Smooth muscle cell (in vitro differentiated cells): ENCODE data around the gene TFB2M. TPM values are rescaled to one million over a fixed set of nuclear protein-coding genes. Genes with fewer than 3 reads are reported as not detected.

ENCODE experiments used
- DNase-seq: peaks from one replicate; lab custom pipeline; 2025; ENCODE audit not compliant: unreplicated experiment; lab: John Stamatoyannopoulos, UW
- H2AFZ ChIP-seq: fragments of 200-600 bp; sonication (generic); 2 replicates; pipeline ENCODE4 v1.6.0; 2016; ENCODE audit warnings: antibody characterized with exemption, low read depth, mild to moderate bottlenecking
- H3F3A ChIP-seq: fragments of 200-600 bp; sonication (generic); 2 replicates; pipeline ENCODE4 v1.6.0; 2017; ENCODE audit warnings: antibody characterized with exemption, low read depth
- H3K27ac ChIP-seq: fragments of 200-600 bp; sonication (generic); 2 replicates; pipeline ENCODE4 v1.5.1; 2016; ENCODE audit warnings: low read depth, mild to moderate bottlenecking
- H3K27me3 ChIP-seq: fragments of 200-600 bp; sonication (generic); 2 replicates; pipeline ENCODE4 v1.6.1; 2016; ENCODE audit warnings: low read depth, mild to moderate bottlenecking
- H3K36me3 ChIP-seq: fragments of 200-600 bp; sonication (generic); 2 replicates; pipeline ENCODE4 v1.5.1; 2016; ENCODE audit warnings: low read depth
- H3K4me1 ChIP-seq: fragments of 200-600 bp; sonication (generic); 2 replicates; pipeline ENCODE4 v1.5.1; 2016; ENCODE audit warnings: low read depth
- H3K4me2 ChIP-seq: fragments of 200-600 bp; sonication (generic); 2 replicates; pipeline ENCODE4 v1.6.0; 2016; ENCODE audit warnings: mild to moderate bottlenecking
- H3K4me3 ChIP-seq: fragments of 200-600 bp; sonication (generic); 2 replicates; pipeline ENCODE4 v1.5.1; 2016; ENCODE audit warnings: mild to moderate bottlenecking
- H3K79me2 ChIP-seq: fragments of 200-600 bp; sonication (generic); 2 replicates; pipeline ENCODE4 v1.6.0; 2016; ENCODE audit warnings: low read depth, mild to moderate bottlenecking
- H3K9ac ChIP-seq: fragments of 200-600 bp; sonication (generic); 2 replicates; pipeline ENCODE4 v1.6.0; 2016; ENCODE audit warnings: low read depth
- H3K9me3 ChIP-seq: fragments of 200-600 bp; sonication (generic); replicated peaks from 2 replicates; pipeline ENCODE4 v1.5.1; 2016; ENCODE audit warnings: low read depth
- H4K20me1 ChIP-seq: fragments of 200-600 bp; sonication (generic); 2 replicates; pipeline ENCODE4 v1.6.0; 2016; ENCODE audit warnings: low read depth
- WGBS: methylation state at CpG from one replicate; pipeline ENCODE4 v1.1.7; 2016; ENCODE audit warnings: low lambda C conversion rate; 5-methylcytosine and 5-hydroxymethylcytosine counted together
- polyA plus RNA-seq: library from polyadenylated mRNA; unstranded; fragments of >200 nt; fragmentation: Nextera tagmentation; extraction: Ambion mirVana; gene quantifications from 2 replicates; pipeline ENCODE4 v1.2.1, GENCODE V29; 2016
- total RNA-seq: library from RNA; depleted of rRNA; stranded (reverse); fragments of >200 nt; gene quantifications from 2 replicates; pipeline ENCODE4 v1.2.3, GENCODE V29; 2014
- TF ChIP-seq, protein P1 (sequence below): fragments of 200-600 bp; sonication (generic); IDR thresholded peaks from 2 replicates; pipeline ENCODE4 v1.5.1; 2017; ENCODE audit warnings: borderline replicate concordance, mild to moderate bottlenecking, antibody characterized with exemption; ENCODE audit not compliant: insufficient read depth, poor library complexity, severe bottlenecking

Gene TFB2M
- total and polyA plus RNA-seq, 2 experiments from 2014 or later: 15.0 to 24.0 TPM

- H3K79me2 ChIP-seq: no peaks in the 10 kb centered on the region
Measured at GRCh38 chr1:246544001-246544400, 22.1 kb downstream of the TFB2M start.

GRCh38 chr1:246540738-246541491, 25.1 kb downstream of the TFB2M start:
- H3K36me3 ChIP-seq: peaks cover 6% of the 10 kb centered on the region
- H4K20me1 ChIP-seq: no peaks in the 10 kb centered on the region
- H3K79me2 ChIP-seq: no peaks in the 10 kb centered on the region
- no peaks in the 10 kb centered on the region for H3K9me3 ChIP-seq
- TF ChIP-seq, protein P1, sequence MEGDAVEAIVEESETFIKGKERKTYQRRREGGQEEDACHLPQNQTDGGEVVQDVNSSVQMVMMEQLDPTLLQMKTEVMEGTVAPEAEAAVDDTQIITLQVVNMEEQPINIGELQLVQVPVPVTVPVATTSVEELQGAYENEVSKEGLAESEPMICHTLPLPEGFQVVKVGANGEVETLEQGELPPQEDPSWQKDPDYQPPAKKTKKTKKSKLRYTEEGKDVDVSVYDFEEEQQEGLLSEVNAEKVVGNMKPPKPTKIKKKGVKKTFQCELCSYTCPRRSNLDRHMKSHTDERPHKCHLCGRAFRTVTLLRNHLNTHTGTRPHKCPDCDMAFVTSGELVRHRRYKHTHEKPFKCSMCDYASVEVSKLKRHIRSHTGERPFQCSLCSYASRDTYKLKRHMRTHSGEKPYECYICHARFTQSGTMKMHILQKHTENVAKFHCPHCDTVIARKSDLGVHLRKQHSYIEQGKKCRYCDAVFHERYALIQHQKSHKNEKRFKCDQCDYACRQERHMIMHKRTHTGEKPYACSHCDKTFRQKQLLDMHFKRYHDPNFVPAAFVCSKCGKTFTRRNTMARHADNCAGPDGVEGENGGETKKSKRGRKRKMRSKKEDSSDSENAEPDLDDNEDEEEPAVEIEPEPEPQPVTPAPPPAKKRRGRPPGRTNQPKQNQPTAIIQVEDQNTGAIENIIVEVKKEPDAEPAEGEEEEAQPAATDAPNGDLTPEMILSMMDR: no peak
- no peaks in the 10 kb centered on the region for H3K4me1 ChIP-seq
- no peak overlapping the region for H3K27ac ChIP-seq
- no peak for DNase-seq
- no peak overlapping the region for H3K4me2 ChIP-seq
- H2AFZ ChIP-seq: no peak overlapping the region
- no peaks in the 10 kb centered on the region for H3K27me3 ChIP-seq
- 96% methylated on average over 7 of the region's 7 CpGs for WGBS
- H3K4me3 ChIP-seq: no peak overlapping the region
- H3K9ac ChIP-seq: no peak overlapping the region
- no peaks in the 10 kb centered on the region for H3F3A ChIP-seq

More at GRCh38 chr1:246544001-246544400, 22.1 kb downstream of the TFB2M start:
- H3K9me3 ChIP-seq: no peaks in the 10 kb centered on the region
- TF ChIP-seq, protein P1: no peak
- no peak overlapping the region for H3K4me2 ChIP-seq
- H3K4me1 ChIP-seq: no peaks in the 10 kb centered on the region
- H3F3A ChIP-seq: no peaks in the 10 kb centered on the region
- no peak overlapping the region for H3K27ac ChIP-seq
- no peak overlapping the region for H3K4me3 ChIP-seq
- no peaks in the 10 kb centered on the region for H4K20me1 ChIP-seq
- DNase-seq: no peak
- no peaks in the 10 kb centered on the region for H3K27me3 ChIP-seq
- WGBS: 98% methylated on average over 1 of the region's 1 CpG
- H2AFZ ChIP-seq: no peak overlapping the region
- peaks cover 17% of the 10 kb centered on the region for H3K36me3 ChIP-seq
- H3K9ac ChIP-seq: no peak overlapping the region

DNA sequence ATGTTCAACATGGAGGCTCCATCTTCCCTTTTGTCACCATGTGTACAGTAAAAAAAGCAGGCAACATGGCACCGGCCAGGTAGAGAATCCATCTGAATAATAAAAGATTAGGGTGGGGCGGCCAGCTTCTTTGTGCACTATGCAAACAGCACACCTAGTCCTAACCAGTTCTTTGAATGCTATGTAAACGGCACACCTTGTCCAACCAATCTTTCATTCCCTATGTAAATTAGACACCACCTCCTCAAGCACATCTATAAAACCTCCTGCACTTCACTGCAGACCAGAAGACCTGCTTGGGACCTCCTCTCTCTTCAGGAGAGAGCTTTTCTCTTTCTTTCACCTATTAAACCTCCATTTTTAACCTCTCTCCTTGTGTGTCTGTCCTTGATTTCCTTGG, 28.2 kb downstream of the TFB2M start:
- Histone ChIP-seq H3K79me2 (no peaks in the 10 kb centered on the region), H3K9me3 (no peaks in the 10 kb centered on the region), H3K4me3 (no peak overlapping the region), H3K9ac (no peak overlapping the region), H4K20me1 (no peaks in the 10 kb centered on the region), H3K4me1 (no peaks in the 10 kb centered on the region), H3K27ac (no peak overlapping the region), H3K27me3 (no peaks in the 10 kb centered on the region), H2AFZ (no peak overlapping the region), H3F3A (no peaks in the 10 kb centered on the region), H3K36me3 (no peaks in the 10 kb centered on the region), H3K4me2 (no peak overlapping the region)
- 93% methylated on average over 3 of the region's 3 CpGs for WGBS
- DNase-seq: no peak
- TF ChIP-seq, protein P1: no peak

DNA sequence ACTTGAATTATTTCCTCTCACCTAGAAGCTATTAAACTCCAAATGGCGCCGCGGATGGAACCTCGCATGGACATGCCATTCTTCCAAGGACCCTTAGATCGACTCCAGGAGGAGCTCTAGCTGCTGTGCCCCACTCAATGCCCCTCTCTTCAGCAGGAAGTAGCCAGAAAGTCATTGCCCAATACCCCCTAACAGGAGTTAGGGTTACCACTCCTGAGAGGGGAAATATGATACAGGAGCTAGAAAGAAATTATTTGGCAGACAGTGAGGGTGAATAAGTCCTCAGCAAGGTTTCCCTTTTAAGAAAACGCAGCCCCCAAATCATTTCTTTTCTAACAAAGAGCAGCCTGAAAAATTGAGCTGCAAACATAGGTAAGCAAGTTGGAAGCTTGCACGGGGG, 28.6 kb downstream of the TFB2M start:
- no peaks in the 10 kb centered on the region for H3K9me3 ChIP-seq
- no peaks in the 10 kb centered on the region for H3F3A ChIP-seq
- no peak for DNase-seq
- no peaks in the 10 kb centered on the region for H3K36me3 ChIP-seq
- H3K4me2 ChIP-seq: no peak overlapping the region
- no peak overlapping the region for H3K9ac ChIP-seq
- no peaks in the 10 kb centered on the region for H4K20me1 ChIP-seq
- no peaks in the 10 kb centered on the region for H3K79me2 ChIP-seq
- H3K27ac ChIP-seq: no peak overlapping the region
- no peak overlapping the region for H3K4me3 ChIP-seq
- TF ChIP-seq, protein P1: no peak
- no peak overlapping the region for H2AFZ ChIP-seq
- 76% methylated on average over 7 of the region's 7 CpGs for WGBS
- H3K4me1 ChIP-seq: no peaks in the 10 kb centered on the region
- H3K27me3 ChIP-seq: no peaks in the 10 kb centered on the region
